Measurements from ENCODE around the gene LSR. TPM values are rescaled to one million over a fixed set of nuclear protein-coding genes. Genes with fewer than 3 reads are reported as not detected.

The LSR gene
- polyA plus RNA-seq, 1 donor (not counting 4 experiments of a cell fraction or from before 2014, with no cell fraction given) = 51.3 TPM

DNA sequence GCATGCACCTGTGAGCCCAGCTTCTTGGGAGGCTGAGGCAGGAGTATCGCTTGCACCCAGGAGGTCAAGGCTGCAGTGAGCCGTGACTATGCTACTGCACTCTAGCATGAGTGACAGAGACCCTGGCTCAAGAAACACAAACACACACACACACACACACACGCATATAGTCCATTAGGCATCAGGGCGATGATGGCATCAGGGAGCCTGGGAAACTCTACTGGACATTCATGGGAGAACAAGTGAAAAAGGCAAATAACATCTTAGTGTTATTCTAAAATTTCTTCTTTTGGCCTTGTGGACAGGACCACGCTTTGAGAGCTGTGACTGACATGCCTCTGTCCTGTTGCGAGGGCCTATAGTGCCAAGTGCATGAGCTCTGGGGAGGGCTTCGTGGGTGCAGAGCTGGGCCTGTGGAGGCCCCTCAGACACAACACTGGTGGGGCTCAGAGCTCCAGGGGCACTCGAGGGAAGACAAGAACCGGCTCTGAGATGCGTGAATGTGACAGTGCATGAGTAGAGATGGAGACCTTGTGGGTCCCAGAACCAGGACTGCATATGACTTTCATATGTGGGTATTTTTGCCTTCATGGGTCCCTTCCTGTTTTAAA lies 12.0 kb downstream of the LSR start:
- no peak for DNase-seq (ENCODE audit: low read depth, low spot score)
- no peaks in the 10 kb centered on the region for H3K27me3 ChIP-seq (ENCODE audit: control insufficient read depth, extremely low read depth, insufficient read depth, low read length)
- peaks cover 5% of the 10 kb centered on the region for H3K4me1 ChIP-seq (ENCODE audit: control insufficient read depth, extremely low read depth, insufficient read depth, low read length)
- no peaks in the 10 kb centered on the region for H3K9me3 ChIP-seq (ENCODE audit: control insufficient read depth, low read depth, low read length)
- no peak overlapping the region for H2AFZ ChIP-seq (ENCODE audit: control insufficient read depth, low read length)
- H3K27ac ChIP-seq (ENCODE audit: control insufficient read depth, insufficient read depth, low read length) = no peak overlapping the region
- TF ChIP-seq, protein P1, sequence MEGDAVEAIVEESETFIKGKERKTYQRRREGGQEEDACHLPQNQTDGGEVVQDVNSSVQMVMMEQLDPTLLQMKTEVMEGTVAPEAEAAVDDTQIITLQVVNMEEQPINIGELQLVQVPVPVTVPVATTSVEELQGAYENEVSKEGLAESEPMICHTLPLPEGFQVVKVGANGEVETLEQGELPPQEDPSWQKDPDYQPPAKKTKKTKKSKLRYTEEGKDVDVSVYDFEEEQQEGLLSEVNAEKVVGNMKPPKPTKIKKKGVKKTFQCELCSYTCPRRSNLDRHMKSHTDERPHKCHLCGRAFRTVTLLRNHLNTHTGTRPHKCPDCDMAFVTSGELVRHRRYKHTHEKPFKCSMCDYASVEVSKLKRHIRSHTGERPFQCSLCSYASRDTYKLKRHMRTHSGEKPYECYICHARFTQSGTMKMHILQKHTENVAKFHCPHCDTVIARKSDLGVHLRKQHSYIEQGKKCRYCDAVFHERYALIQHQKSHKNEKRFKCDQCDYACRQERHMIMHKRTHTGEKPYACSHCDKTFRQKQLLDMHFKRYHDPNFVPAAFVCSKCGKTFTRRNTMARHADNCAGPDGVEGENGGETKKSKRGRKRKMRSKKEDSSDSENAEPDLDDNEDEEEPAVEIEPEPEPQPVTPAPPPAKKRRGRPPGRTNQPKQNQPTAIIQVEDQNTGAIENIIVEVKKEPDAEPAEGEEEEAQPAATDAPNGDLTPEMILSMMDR (optimal IDR thresholded peaks at IDR 0.05 in 1 of 3, IDR thresholded peaks at IDR 0.05 in 1 of 3, conservative IDR thresholded peaks at IDR 0.05 in 1 of 3; ENCODE audit: extremely low read depth in 1 of 3, insufficient read depth in 2 of 3, low read length in 3 of 3) = no peak
- no peak for TF ChIP-seq EZH2 (IDR thresholded peaks at IDR 0.05; ENCODE audit: low read length)
- no peak overlapping the region for H3K9ac ChIP-seq (ENCODE audit: control insufficient read depth, extremely low read depth, insufficient read depth, low read length)
- H4K20me1 ChIP-seq (ENCODE audit: control insufficient read depth, extremely low read depth, insufficient read depth, low read length) = no peaks in the 10 kb centered on the region
- H3K4me3 ChIP-seq (ENCODE audit: control insufficient read depth in 2 of 3, extremely low read depth in 1 of 3, insufficient read depth in 2 of 3, low read depth in 1 of 3, low read length in 3 of 3) = no peak overlapping the region
- peaks cover 35 to 38% of the 10 kb centered on the region in 2 experiments for H3K36me3 ChIP-seq (ENCODE audit: control insufficient read depth in 2 of 2, extremely low read depth in 1 of 2, insufficient read depth in 2 of 2, low read length in 2 of 2)
- no peak overlapping the region for H3K4me2 ChIP-seq (ENCODE audit: control insufficient read depth, extremely low read depth, insufficient read depth, low read depth, low read length)
- FAIRE-seq = no peak
- no peaks in the 10 kb centered on the region for H3K9me1 ChIP-seq (ENCODE audit: control insufficient read depth, extremely low read depth, insufficient read depth, low read length)
- H3K79me2 ChIP-seq (ENCODE audit: control insufficient read depth, insufficient read depth, low read length) = peaks cover 6% of the 10 kb centered on the region
- dilution Hi-C loops (cut with MboI; ENCODE audit: extremely low pct_ligation_motif_present, low sequenced_read_pairs) = no loop called here

DNA sequence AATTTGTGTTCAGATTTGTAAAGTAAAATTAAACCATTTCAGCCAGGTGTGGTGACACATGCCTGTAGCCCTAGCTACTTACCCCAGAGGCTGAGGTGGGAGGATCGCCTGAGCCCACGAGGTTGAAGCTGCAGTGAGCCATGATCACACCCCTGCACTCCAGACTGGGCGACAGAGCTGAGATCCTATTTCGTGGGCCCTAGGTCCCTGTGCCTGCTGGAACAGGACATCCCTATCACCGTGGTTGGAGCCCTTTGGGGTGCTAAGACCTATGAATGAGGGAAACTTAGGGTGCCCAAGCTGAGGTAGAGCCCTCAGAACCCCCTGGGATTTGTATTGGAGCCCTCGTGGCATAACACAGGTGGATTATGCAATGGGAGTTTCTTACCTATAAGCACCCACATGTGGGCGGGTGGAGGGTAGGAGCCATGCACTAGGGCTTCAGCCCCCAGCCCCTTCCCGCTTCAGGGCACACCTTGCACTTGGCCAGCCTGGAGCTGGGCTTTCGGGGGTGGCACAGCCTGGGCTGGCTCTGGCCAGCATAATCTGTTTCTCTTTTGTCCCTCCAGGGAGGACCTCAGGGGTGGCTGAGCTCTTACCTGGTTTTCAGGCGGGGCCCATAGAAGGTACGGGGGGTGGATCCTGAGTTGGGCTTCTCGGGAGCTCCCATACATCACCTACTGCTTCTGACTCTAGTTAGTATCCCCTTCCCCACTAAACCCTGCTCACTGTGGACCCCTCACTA lies 12.7 kb downstream of the LSR start:
- Histone ChIP-seq H3K27me3 (ENCODE audit: control insufficient read depth, extremely low read depth, insufficient read depth, low read length) (no peaks in the 10 kb centered on the region), H4K20me1 (ENCODE audit: control insufficient read depth, extremely low read depth, insufficient read depth, low read length) (no peaks in the 10 kb centered on the region), H2AFZ (ENCODE audit: control insufficient read depth, low read length) (no peak overlapping the region), H3K79me2 (ENCODE audit: control insufficient read depth, insufficient read depth, low read length) (peaks cover 11% of the 10 kb centered on the region), H3K9ac (ENCODE audit: control insufficient read depth, extremely low read depth, insufficient read depth, low read length) (no peak overlapping the region), H3K4me1 (ENCODE audit: control insufficient read depth, extremely low read depth, insufficient read depth, low read length) (peaks cover 10% of the 10 kb centered on the region), H3K36me3 (ENCODE audit: control insufficient read depth in 2 of 2, extremely low read depth in 1 of 2, insufficient read depth in 2 of 2, low read length in 2 of 2) (peaks cover 35 to 39% of the 10 kb centered on the region in 2 experiments), H3K27ac (ENCODE audit: control insufficient read depth, insufficient read depth, low read length) (no peak overlapping the region), H3K9me1 (ENCODE audit: control insufficient read depth, extremely low read depth, insufficient read depth, low read length) (no peaks in the 10 kb centered on the region), H3K9me3 (ENCODE audit: control insufficient read depth, low read depth, low read length) (no peaks in the 10 kb centered on the region), H3K4me3 (ENCODE audit: control insufficient read depth in 2 of 3, extremely low read depth in 1 of 3, insufficient read depth in 2 of 3, low read depth in 1 of 3, low read length in 3 of 3) (no peak overlapping the region), H3K4me2 (ENCODE audit: control insufficient read depth, extremely low read depth, insufficient read depth, low read depth, low read length) (no peak overlapping the region)
- no peak for TF ChIP-seq EZH2 (IDR thresholded peaks at IDR 0.05; ENCODE audit: low read length)
- TF ChIP-seq, protein P1 (optimal IDR thresholded peaks at IDR 0.05 in 1 of 3, IDR thresholded peaks at IDR 0.05 in 1 of 3, conservative IDR thresholded peaks at IDR 0.05 in 1 of 3; ENCODE audit: extremely low read depth in 1 of 3, insufficient read depth in 2 of 3, low read length in 3 of 3) = no peak
- FAIRE-seq = no peak
- no peak for DNase-seq (ENCODE audit: low read depth, low spot score)
- dilution Hi-C loops (cut with MboI; ENCODE audit: extremely low pct_ligation_motif_present, low sequenced_read_pairs) = no loop called here
